ENCODE results near the gene ATPAF2.

The ATPAF2 gene

DNA sequence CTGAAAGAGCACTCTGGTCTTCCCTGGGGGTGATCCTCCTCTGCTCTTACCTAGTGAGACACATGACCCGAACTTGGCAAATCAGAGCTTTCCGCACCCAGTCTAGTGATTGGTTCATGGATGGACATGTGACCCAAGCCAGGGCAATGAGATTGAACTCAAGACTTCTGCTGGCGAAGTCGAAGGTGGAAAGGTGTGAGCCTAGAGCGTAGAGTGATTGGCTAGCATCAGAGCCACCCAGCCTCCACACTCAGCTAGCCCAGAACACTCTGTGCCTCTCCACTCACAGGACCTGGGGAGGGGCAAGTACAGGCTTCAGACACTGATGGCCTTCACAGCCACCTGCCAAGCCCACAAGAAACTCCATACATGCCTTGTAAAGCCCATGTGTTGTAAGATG is 17.6 kb downstream of the ATPAF2 start:
- H3K4me3 ChIP-seq (ENCODE audit: low read length): no peak overlapping the region
- no peak for DNase-seq (ENCODE audit: low read depth)
- no peak for TF ChIP-seq CTCF (conservative IDR thresholded peaks at IDR 0.05; ENCODE audit: low read length)

DNA sequence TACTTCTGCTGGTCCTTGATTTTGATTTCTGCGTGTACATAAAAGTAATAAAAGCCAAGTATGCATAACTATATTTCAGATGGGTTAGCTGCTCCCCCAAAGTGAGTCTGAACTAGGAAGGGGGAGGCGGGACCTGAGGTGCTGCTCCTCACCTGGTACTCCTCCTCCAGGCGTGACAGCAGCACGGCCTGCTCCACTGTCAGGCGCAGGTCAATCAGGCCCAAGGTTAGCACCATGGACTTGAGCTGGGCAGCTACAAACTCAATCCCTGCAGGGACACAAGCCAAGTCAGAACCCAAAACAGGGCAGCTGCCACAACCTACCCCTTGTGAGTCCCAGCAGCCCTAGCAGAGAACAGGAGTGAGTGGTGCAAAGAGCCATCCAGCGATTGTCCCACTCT is 18.0 kb downstream of the ATPAF2 start:
- TF ChIP-seq CTCF (conservative IDR thresholded peaks at IDR 0.05; ENCODE audit: low read length): no peak
- DNase-seq (ENCODE audit: low read depth): no peak
- no peak overlapping the region for H3K4me3 ChIP-seq (ENCODE audit: low read length)

GRCh38 chr17:18019838-18020154 is 19.2 kb downstream of the ATPAF2 start:
- no peak for DNase-seq (ENCODE audit: low read depth)
- no peak for TF ChIP-seq CTCF (conservative IDR thresholded peaks at IDR 0.05; ENCODE audit: low read length)
- H3K4me3 ChIP-seq (ENCODE audit: low read length): no peak overlapping the region

GRCh38 chr17:18018411-18018921 is 20.5 kb downstream of the ATPAF2 start:
- TF ChIP-seq CTCF (conservative IDR thresholded peaks at IDR 0.05; ENCODE audit: low read length): no peak
- DNase-seq (ENCODE audit: low read depth): no peak
- H3K4me3 ChIP-seq (ENCODE audit: low read length): no peak overlapping the region

DNA sequence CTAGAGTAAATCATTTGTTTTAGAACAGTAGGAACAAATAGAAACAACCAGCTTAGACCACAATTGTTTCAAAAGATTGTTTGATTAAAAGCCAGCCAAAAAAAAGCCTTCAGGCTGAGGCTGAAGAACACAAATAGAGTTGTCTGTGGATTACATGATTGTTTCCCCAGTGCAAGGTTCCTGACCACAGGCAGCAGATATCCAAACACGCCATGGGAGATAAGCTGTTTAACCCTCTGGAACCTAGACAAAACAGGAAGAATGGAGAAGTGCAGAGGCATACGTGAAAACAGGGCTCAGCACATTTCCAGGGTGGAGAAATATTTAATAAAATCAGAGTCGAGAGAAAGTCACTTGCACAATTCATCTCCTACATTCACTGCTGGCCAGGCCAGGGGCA is 21.0 kb downstream of the ATPAF2 start:
- no peak for TF ChIP-seq CTCF (conservative IDR thresholded peaks at IDR 0.05; ENCODE audit: low read length)
- H3K4me3 ChIP-seq (ENCODE audit: low read length): no peak overlapping the region
- no peak for DNase-seq (ENCODE audit: low read depth)

DNA sequence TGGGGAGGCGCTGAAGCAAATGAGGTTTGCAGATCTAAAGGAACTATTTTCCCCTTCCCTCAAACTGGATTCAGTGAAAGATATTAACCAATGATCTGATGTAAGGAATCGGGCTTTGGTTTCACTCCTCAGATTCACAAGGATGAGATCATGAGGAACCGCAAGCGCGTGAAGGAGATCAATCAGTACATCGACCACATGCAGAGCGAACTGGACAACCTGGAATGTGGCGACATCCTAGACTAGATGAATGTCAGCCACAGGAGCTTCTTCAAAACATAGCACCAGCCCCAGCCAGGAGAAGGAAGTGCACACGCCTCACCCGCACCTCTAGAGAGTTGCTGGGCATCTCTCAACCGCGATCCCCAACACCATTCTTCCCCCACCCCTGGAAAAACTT is 22.5 kb downstream of the ATPAF2 start:
- no peak for TF ChIP-seq CTCF (conservative IDR thresholded peaks at IDR 0.05; ENCODE audit: low read length)
- DNase-seq (ENCODE audit: low read depth): no peak
- no peak overlapping the region for H3K4me3 ChIP-seq (ENCODE audit: low read length)

DNA sequence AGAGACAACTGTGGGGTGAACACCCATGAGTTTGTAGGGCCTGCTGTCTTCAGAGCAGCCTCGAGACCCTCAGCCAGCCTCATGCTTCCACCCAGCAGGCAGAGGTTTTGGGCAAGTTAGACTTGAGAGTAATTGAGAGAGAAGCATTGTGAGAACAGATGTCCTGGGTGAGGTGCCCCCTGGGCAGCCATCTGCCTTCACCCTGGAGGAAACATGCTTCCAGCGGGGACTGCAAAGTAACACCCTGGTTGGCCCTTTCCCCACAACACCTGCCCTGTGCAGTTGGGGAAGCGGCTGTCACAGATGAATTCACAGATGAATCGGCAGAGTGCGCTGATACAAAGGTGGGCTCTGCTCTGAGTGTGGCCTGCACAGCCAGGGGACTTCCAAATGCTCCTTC is 23.4 kb downstream of the ATPAF2 start:
- no peak for DNase-seq (ENCODE audit: low read depth)
- no peak for TF ChIP-seq CTCF (conservative IDR thresholded peaks at IDR 0.05; ENCODE audit: low read length)

More for the DNA sequence above, 23.4 kb downstream of the ATPAF2 start:
- H3K4me3 ChIP-seq (ENCODE audit: low read length): no peak overlapping the region
